ENCODE measurements around the gene PRM1. TPM values are rescaled to one million over a fixed set of nuclear protein-coding genes. Genes with fewer than 3 reads are reported as not detected.

PRM1 gene
- total and polyA plus RNA-seq, 2 of the 8 experiments (the other 6 are each of a cell fraction or from before 2014, with no cell fraction given) = 0.54 to 0.82 TPM

DNA sequence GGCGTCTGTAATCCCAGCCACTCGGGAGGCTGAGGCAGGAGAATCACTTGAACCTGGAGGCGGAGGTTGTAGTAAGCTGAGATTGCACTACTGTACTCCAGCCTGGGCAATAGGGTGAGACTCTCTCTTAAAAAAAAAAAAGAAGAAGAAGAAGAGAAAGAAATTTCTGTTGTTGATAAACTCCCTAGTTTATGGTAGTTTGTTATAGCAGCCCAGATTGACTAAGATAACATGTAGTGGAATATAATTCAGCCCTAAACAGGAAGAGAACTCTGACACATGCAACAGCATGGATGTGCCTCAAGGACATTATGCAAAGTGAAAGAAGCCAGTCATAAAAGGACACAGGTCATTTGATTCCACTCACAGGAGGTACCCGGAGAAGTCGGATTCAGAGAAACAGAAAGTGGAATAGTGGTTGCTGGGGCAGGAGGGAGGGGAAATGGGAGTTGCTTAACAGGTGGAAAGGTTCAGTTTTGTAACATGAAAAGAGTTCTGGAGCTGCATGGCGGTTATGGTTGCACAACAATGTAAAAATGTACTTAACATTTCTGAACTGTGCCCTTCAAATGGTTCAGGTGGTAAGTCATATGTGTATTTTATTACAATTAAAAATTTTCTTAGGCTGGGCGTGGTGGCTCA, 26.0 kb upstream of the PRM1 start (continued):
- no peak for TF ChIP-seq RBBP5 (IDR thresholded peaks at IDR 0.05; ENCODE audit: borderline replicate concordance, low read depth, low read length)
- no peak for TF ChIP-seq TAF7 (optimal IDR thresholded peaks at IDR 0.05; ENCODE audit: borderline replicate concordance, low read depth, low read length)
- TF ChIP-seq CREB1 (IDR thresholded peaks at IDR 0.05) = no peak
- no peak for TF ChIP-seq GTF2F1 (IDR thresholded peaks at IDR 0.05; ENCODE audit: borderline replicate concordance, low read depth, low read length)
- no peak for TF ChIP-seq CEBPB (IDR thresholded peaks at IDR 0.05; ENCODE audit: low read depth, low read length)
- TF ChIP-seq RXRA (IDR thresholded peaks at IDR 0.05; ENCODE audit: insufficient read depth, low read depth, low read length) = no peak
- no peak for TF ChIP-seq CTBP2 (IDR thresholded peaks at IDR 0.05; ENCODE audit: borderline replicate concordance, insufficient read depth, insufficient read length, low read length)
- TF ChIP-seq SIN3A (conservative IDR thresholded peaks at IDR 0.05 in 1 of 2, IDR thresholded peaks at IDR 0.05 in 1 of 2; ENCODE audit: low read depth in 1 of 2, low read length in 2 of 2) = no peak
- no peak for TF ChIP-seq BCL11A (IDR thresholded peaks at IDR 0.05; ENCODE audit: low read depth in 2 of 2, low read length in 2 of 2)

Measured in H1 (cell line).